GM23248 (cell line): ENCODE measurements around the gene RTTN. TPM values are rescaled to one million over a fixed set of nuclear protein-coding genes. Genes with fewer than 3 reads are reported as not detected.

Experiments
- DNase-seq: peaks from one replicate; pipeline ENCODE4 v3.0.0-alpha.2; 2015
- H2AFZ ChIP-seq: fragments of 200-600 bp; sonication (generic); 2 replicates; pipeline ENCODE4 v1.6.1; 2016; ENCODE audit warnings: antibody characterized with exemption
- H3F3A ChIP-seq: fragments of 200-600 bp; sonication (generic); 2 replicates; pipeline ENCODE4 v1.6.1; 2016; ENCODE audit warnings: mild to moderate bottlenecking, antibody characterized with exemption, mixed run types; ENCODE audit not compliant: insufficient read depth
- H3K27ac ChIP-seq: fragments of 200-600 bp; sonication (generic); 2 replicates; pipeline ENCODE4 v1.5.1; 2016; ENCODE audit warnings: mild to moderate bottlenecking
- H3K27me3 ChIP-seq: fragments of 200-600 bp; sonication (generic); replicated peaks from 2 replicates; pipeline ENCODE4 v1.6.1; 2016; ENCODE audit warnings: mild to moderate bottlenecking; ENCODE audit not compliant: insufficient read depth
- H3K36me3 ChIP-seq: fragments of 200-600 bp; sonication (generic); 2 replicates; pipeline ENCODE4 v1.6.1; 2016; ENCODE audit warnings: low read depth, mild to moderate bottlenecking
- H3K4me1 ChIP-seq: fragments of 200-600 bp; sonication (generic); 2 replicates; pipeline ENCODE4 v1.6.1; 2016; ENCODE audit warnings: mild to moderate bottlenecking; ENCODE audit not compliant: insufficient read depth
- H3K4me2 ChIP-seq: fragments of 200-600 bp; sonication (generic); one replicate; pipeline ENCODE4 v1.6.1; 2016; ENCODE audit warnings: mild to moderate bottlenecking; ENCODE audit not compliant: unreplicated experiment
- H3K4me3 ChIP-seq: fragments of 200-600 bp; sonication (generic); 2 replicates; pipeline ENCODE4 v1.5.1; 2016; ENCODE audit warnings: mild to moderate bottlenecking
- H3K79me2 ChIP-seq: fragments of 200-600 bp; sonication (generic); 2 replicates; pipeline ENCODE4 v1.6.1; 2016; ENCODE audit warnings: mild to moderate bottlenecking; ENCODE audit not compliant: insufficient read depth
- H3K9ac ChIP-seq: fragments of 200-600 bp; sonication (generic); 2 replicates; pipeline ENCODE4 v1.6.1; 2016; ENCODE audit warnings: mild to moderate bottlenecking
- H3K9me2 ChIP-seq: fragments of 200-600 bp; sonication (generic); 2 replicates; pipeline ENCODE4 v1.6.1; 2016; ENCODE audit warnings: mixed run types, mild to moderate bottlenecking, moderate library complexity; ENCODE audit not compliant: insufficient read depth
- H3K9me3 ChIP-seq: fragments of 200-600 bp; sonication (generic); one replicate; pipeline ENCODE4 v1.6.1; 2017; ENCODE audit warnings: low read depth
- H4K20me1 ChIP-seq: fragments of 200-600 bp; sonication (generic); 2 replicates; pipeline ENCODE4 v1.6.0; 2016; ENCODE audit not compliant: insufficient read depth
- EZH2 ChIP-seq: fragments of 200-600 bp; sonication (generic); IDR thresholded peaks from 2 replicates; pipeline ENCODE4 v1.6.1; 2018; ENCODE audit warnings: antibody characterized with exemption, mild to moderate bottlenecking; ENCODE audit not compliant: insufficient read depth, poor library complexity, severe bottlenecking
- EZH2phosphoT487 ChIP-seq: fragments of 200-600 bp; sonication (generic); IDR thresholded peaks from 2 replicates; pipeline ENCODE4 v1.6.1; 2018; ENCODE audit warnings: antibody characterized with exemption, moderate library complexity, mild to moderate bottlenecking, low read depth; ENCODE audit not compliant: insufficient read depth
- WGBS, 2 experiments: methylation state at CpG; one replicate each; pipeline ENCODE4 v1.1.6; 2015 to 2017; ENCODE audit warnings: low lambda C conversion rate in 2 of 2, low coverage in 1 of 2; ENCODE audit errors: missing lambda C conversion rate in 2 of 2; 5-methylcytosine and 5-hydroxymethylcytosine counted together
- in situ Hi-C: fragments of 300-500 bp; cut with MboI; formaldehyde crosslinking; loops from 2 replicates; pipeline ENCODE4 v1.15.0; 2020
- polyA plus RNA-seq: library from polyadenylated mRNA; unstranded; fragments of >200 nt; fragmentation: Nextera tagmentation; extraction: Ambion mirVana; gene quantifications from 2 replicates; pipeline ENCODE4 v1.2.1, GENCODE V29; 2016
- total RNA-seq: library from RNA; depleted of rRNA; stranded (reverse); fragments of >200 nt; shearing (Covaris generic); gene quantifications from 2 replicates; pipeline ENCODE4 v1.2.3, GENCODE V29; 2014; rRNA removed

Gene RTTN
- total and polyA plus RNA-seq, 2 experiments from 2014 or later, result 12.4 to 19.3 TPM

DNA sequence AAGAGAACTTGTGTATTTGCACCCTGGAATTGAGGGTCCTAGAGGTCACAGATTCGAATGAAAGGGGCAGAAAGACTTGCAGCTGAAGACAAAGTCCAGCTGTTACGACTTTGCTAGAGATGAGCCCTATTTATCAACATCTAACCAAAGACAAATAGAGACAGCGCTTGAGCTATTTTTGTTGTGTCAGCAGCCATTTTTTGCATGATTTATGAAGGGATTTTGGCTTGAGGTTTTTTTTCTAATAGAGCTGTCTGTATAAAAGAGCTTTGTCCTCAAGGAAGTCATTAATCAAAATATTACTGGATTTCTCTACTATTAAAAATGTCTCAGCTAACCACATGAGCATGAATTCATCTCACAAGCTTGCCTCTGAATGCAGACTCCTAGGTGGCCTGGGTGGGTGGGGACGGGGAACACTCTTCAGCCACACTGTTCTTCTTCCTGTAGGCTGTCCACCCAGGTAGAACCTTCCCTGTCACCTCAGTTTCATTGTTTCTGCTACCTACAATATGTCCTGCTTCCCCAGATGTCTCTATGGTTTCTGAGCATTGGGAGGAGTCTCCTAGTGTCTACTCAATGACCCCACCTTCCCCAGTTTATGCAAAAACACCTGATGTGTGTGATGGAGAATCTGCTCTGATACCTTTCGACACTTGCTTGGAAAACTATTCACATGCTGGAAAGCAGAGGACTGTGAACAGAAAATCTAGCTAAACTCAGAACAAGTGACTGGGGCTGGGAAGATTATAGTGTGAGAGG is 250.6 kb downstream of the RTTN start:
- Histone ChIP-seq H3K4me3 (no peak overlapping the region), H3K79me2 (no peaks in the 10 kb centered on the region), H3K9ac (no peak overlapping the region), H3F3A (no peaks in the 10 kb centered on the region), H3K27ac (no peak overlapping the region), H3K27me3 (no peaks in the 10 kb centered on the region), H3K9me2 (no peaks in the 10 kb centered on the region), H3K4me2 (no peak overlapping the region), H3K9me3 (no peaks in the 10 kb centered on the region), H3K4me1 (peaks cover 7% of the 10 kb centered on the region; the same call in 1 of the 2 replicates), H4K20me1 (no peaks in the 10 kb centered on the region), H3K36me3 (no peaks in the 10 kb centered on the region), H2AFZ (no peak overlapping the region)
- in situ Hi-C loops, result no loop called here
- no peak for DNase-seq
- 69 to 73% methylated on average over 5 of the region's 5 CpGs for WGBS, 2 experiments
- no peak for TF ChIP-seq EZH2phosphoT487
- no peak for TF ChIP-seq EZH2

DNA sequence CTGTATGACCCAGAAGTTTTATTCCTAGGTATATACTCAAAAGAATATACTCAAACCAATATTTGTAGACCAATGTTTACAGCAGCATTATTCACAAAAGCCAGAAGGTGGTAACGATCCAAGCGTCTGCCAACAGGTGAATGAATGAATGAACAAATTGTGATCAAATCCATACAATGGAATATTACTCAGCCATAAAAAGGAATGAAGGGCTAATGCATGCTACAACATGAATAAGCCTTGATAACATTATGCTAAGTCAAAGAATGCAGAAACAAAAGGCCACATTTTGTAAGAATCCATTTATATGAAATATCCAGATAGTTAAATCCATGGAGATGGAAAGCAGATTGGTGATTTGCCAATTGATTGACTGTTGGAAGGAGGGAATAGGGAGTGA is 252.3 kb downstream of the RTTN start:
- WGBS, 2 experiments, result 99 to 100% methylated on average over 2 of the region's 2 CpGs
- in situ Hi-C loops, result no loop called here

More for the DNA sequence above, 252.3 kb downstream of the RTTN start:
- H3K4me2 ChIP-seq, result no peak overlapping the region
- H3K27me3 ChIP-seq, result no peaks in the 10 kb centered on the region
- H2AFZ ChIP-seq, result no peak overlapping the region
- no peak overlapping the region for H3K9ac ChIP-seq
- no peaks in the 10 kb centered on the region for H4K20me1 ChIP-seq
- DNase-seq, result no peak
- H3K9me2 ChIP-seq, result no peaks in the 10 kb centered on the region
- H3F3A ChIP-seq, result no peaks in the 10 kb centered on the region
- no peaks in the 10 kb centered on the region for H3K36me3 ChIP-seq
- no peak overlapping the region for H3K4me3 ChIP-seq
- TF ChIP-seq EZH2phosphoT487 (no peak), EZH2 (no peak)
- peaks cover 7% of the 10 kb centered on the region; the same call in 1 of the 2 replicates for H3K4me1 ChIP-seq
- H3K9me3 ChIP-seq, result no peaks in the 10 kb centered on the region
- no peaks in the 10 kb centered on the region for H3K79me2 ChIP-seq
- no peak overlapping the region for H3K27ac ChIP-seq

Other genes starting within 250 kb of the RTTN start
- gene SOCS6, start 83.4 kb upstream of the RTTN start, total RNA-seq, result 43.7 and 48.1 TPM in 2 replicates
- gene SOCS6, start 83.4 kb upstream of the RTTN start, polyA plus RNA-seq, result 30.0 and 31.7 TPM in 2 replicates